ENCODE data around the gene ADIPOR1.

- no peak for TF ChIP-seq CTCF (IDR thresholded peaks at IDR 0.05; ENCODE audit: low read depth, low read length, poor library complexity, severe bottlenecking)
- TF ChIP-seq EZH2phosphoT487 (IDR thresholded peaks at IDR 0.05; ENCODE audit: borderline replicate concordance, low read length): no peak
These were observed 38.5 kb downstream of the ADIPOR1 start for GRCh38 chr1:202919615-202920014.

Data from DOHH2 (cell line).